Gastrocnemius medialis (tissue), 4 donors: ENCODE data around the gene ZNF75A.

Experiments used
- POLR2A ChIP-seq, 2 donors: fragments of 450-650 bp; IDR thresholded peaks; one replicate each; pipeline ENCODE4 v1.6.1; 2017; ENCODE audit warnings: antibody characterized with exemption in 2 of 2, mild to moderate bottlenecking in 2 of 2, moderate library complexity in 2 of 2
- TF ChIP-seq, protein P1 (sequence below), 5 experiments: fragments of 450-650 bp in 3 of 5; fragments of 200-600 bp in 2 of 5; sonication (generic) in 2 of 5; IDR thresholded peaks in 4 of 5; conservative IDR thresholded peaks in 1 of 5; 1 replicate in 4 of 5; 2 replicates in 1 of 5; pipeline ENCODE4 v1.5.1; 2016 to 2019; ENCODE audit warnings: antibody characterized with exemption in 5 of 5, mild to moderate bottlenecking in 3 of 5, moderate library complexity in 3 of 5

DNA sequence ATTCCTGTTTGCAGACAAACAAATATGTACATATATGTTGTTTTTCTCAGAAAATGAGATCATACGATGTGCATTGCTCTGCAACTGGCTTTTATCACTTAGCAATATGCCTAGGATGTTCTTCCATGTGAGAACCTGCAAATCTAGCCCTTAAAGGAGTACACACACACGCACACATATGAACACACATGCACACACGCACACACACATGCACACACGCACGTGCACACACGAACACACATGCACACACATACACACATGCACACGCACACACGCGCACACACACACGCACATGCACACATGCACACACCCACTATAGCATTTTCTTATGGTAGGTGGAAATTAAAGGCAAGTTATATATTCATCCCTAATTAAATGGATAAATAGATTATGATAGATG is 42.3 kb downstream of the ZNF75A start:
- no peak for TF ChIP-seq POLR2A (IDR thresholded peaks at IDR 0.05)
- TF ChIP-seq, protein P1, sequence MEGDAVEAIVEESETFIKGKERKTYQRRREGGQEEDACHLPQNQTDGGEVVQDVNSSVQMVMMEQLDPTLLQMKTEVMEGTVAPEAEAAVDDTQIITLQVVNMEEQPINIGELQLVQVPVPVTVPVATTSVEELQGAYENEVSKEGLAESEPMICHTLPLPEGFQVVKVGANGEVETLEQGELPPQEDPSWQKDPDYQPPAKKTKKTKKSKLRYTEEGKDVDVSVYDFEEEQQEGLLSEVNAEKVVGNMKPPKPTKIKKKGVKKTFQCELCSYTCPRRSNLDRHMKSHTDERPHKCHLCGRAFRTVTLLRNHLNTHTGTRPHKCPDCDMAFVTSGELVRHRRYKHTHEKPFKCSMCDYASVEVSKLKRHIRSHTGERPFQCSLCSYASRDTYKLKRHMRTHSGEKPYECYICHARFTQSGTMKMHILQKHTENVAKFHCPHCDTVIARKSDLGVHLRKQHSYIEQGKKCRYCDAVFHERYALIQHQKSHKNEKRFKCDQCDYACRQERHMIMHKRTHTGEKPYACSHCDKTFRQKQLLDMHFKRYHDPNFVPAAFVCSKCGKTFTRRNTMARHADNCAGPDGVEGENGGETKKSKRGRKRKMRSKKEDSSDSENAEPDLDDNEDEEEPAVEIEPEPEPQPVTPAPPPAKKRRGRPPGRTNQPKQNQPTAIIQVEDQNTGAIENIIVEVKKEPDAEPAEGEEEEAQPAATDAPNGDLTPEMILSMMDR (IDR thresholded peaks at IDR 0.05 in 4 of 5, conservative IDR thresholded peaks at IDR 0.05 in 1 of 5), result no peak
